MG63 (cell line): ENCODE data around the gene CCDC12. TPM values are rescaled to one million over a fixed set of nuclear protein-coding genes. Genes with fewer than 3 reads are reported as not detected.

ENCODE experiments used
- DNase-seq: peaks from one replicate; pipeline ENCODE4 v3.0.0-alpha.2; 2020
- H3K27me3 ChIP-seq: fragments of 250-450 bp; sonication (Bioruptor Pico); 2 replicates; pipeline ENCODE4 v1.5.1; 2020; ENCODE audit warnings: mild to moderate bottlenecking, moderate library complexity
- H3K36me3 ChIP-seq: fragments of 250-450 bp; sonication (Bioruptor Pico); 2 replicates; pipeline ENCODE4 v1.5.1; 2020; ENCODE audit warnings: mild to moderate bottlenecking, moderate library complexity
- H3K4me3 ChIP-seq: fragments of 250-450 bp; sonication (Bioruptor Pico); 2 replicates; pipeline ENCODE4 v1.5.1; 2020; ENCODE audit warnings: mild to moderate bottlenecking, moderate library complexity
- H3K9me3 ChIP-seq: fragments of 250-450 bp; sonication (Bioruptor Pico); 2 replicates; pipeline ENCODE4 v1.5.1; 2020; ENCODE audit warnings: mild to moderate bottlenecking, moderate library complexity
- total RNA-seq: library from RNA; depleted of rRNA; stranded (reverse); fragments of >200 nt; shearing (Covaris generic); gene quantifications from 2 replicates; pipeline ENCODE4 v1.2.3, GENCODE V29; 2014; ENCODE audit warnings: low replicate concordance

Gene CCDC12
- total RNA-seq, 1 experiment from 2014 or later = 12.0 TPM

- no peak for DNase-seq
- no peaks in the 10 kb centered on the region for H3K9me3 ChIP-seq
- H3K27me3 ChIP-seq = no peaks in the 10 kb centered on the region
- H3K4me3 ChIP-seq = no peak overlapping the region
- peaks cover 22% of the 10 kb centered on the region for H3K36me3 ChIP-seq
Measured at GRCh38 chr3:46930166-46930944, 46.2 kb downstream of the CCDC12 start.

GRCh38 chr3:46929324-46929723 is 47.2 kb downstream of the CCDC12 start:
- Histone ChIP-seq H3K27me3 (no peaks in the 10 kb centered on the region), H3K4me3 (no peak overlapping the region), H3K36me3 (peaks cover 24% of the 10 kb centered on the region), H3K9me3 (no peaks in the 10 kb centered on the region)
- no peak for DNase-seq

- no peaks in the 10 kb centered on the region for H3K9me3 ChIP-seq
- H3K36me3 ChIP-seq = peaks cover 32% of the 10 kb centered on the region
- no peaks in the 10 kb centered on the region for H3K27me3 ChIP-seq
- no peak overlapping the region for H3K4me3 ChIP-seq
- no peak for DNase-seq
Measured at GRCh38 chr3:46928282-46928681, 48.3 kb downstream of the CCDC12 start.

GRCh38 chr3:46927718-46928073 is 48.8 kb downstream of the CCDC12 start:
- peaks cover 36% of the 10 kb centered on the region for H3K36me3 ChIP-seq
- no peak overlapping the region for H3K4me3 ChIP-seq
- DNase-seq = no peak
- no peaks in the 10 kb centered on the region for H3K27me3 ChIP-seq
- H3K9me3 ChIP-seq = no peaks in the 10 kb centered on the region

GRCh38 chr3:46926871-46927717 is 49.5 kb downstream of the CCDC12 start:
- Histone ChIP-seq H3K36me3 (peaks cover 37% of the 10 kb centered on the region), H3K27me3 (no peaks in the 10 kb centered on the region)
- DNase-seq = no peak

GRCh38 chr3:46926447-46926846 is 50.1 kb downstream of the CCDC12 start:
- Histone ChIP-seq H3K4me3 (no peak overlapping the region), H3K9me3 (no peaks in the 10 kb centered on the region), H3K36me3 (peaks cover 37% of the 10 kb centered on the region), H3K27me3 (no peaks in the 10 kb centered on the region)
- no peak for DNase-seq

More at GRCh38 chr3:46926871-46927717, 49.5 kb downstream of the CCDC12 start:
- Histone ChIP-seq H3K4me3 (no peak overlapping the region), H3K9me3 (no peaks in the 10 kb centered on the region)

GRCh38 chr3:46926039-46926438 is 50.5 kb downstream of the CCDC12 start:
- H3K27me3 ChIP-seq = no peaks in the 10 kb centered on the region
- H3K4me3 ChIP-seq = no peak overlapping the region
- no peaks in the 10 kb centered on the region for H3K9me3 ChIP-seq
- H3K36me3 ChIP-seq = peaks cover 39% of the 10 kb centered on the region
- no peak for DNase-seq

GRCh38 chr3:46925585-46925934 is 51.0 kb downstream of the CCDC12 start:
- H3K27me3 ChIP-seq = no peaks in the 10 kb centered on the region
- no peak for DNase-seq
- peaks cover 42% of the 10 kb centered on the region for H3K36me3 ChIP-seq
- no peak overlapping the region for H3K4me3 ChIP-seq
- H3K9me3 ChIP-seq = no peaks in the 10 kb centered on the region

GRCh38 chr3:46924921-46925584 is 51.5 kb downstream of the CCDC12 start:
- no peak overlapping the region for H3K4me3 ChIP-seq
- no peaks in the 10 kb centered on the region for H3K9me3 ChIP-seq
- peaks cover 47% of the 10 kb centered on the region for H3K36me3 ChIP-seq
- no peaks in the 10 kb centered on the region for H3K27me3 ChIP-seq
- no peak for DNase-seq

- no peak overlapping the region for H3K4me3 ChIP-seq
- peaks cover 51% of the 10 kb centered on the region for H3K36me3 ChIP-seq
- H3K9me3 ChIP-seq = no peaks in the 10 kb centered on the region
- no peak for DNase-seq
- H3K27me3 ChIP-seq = no peaks in the 10 kb centered on the region
Measured at GRCh38 chr3:46923559-46924350, 52.8 kb downstream of the CCDC12 start.

GRCh38 chr3:46922871-46923558 is 53.5 kb downstream of the CCDC12 start:
- Histone ChIP-seq H3K27me3 (no peaks in the 10 kb centered on the region), H3K9me3 (no peaks in the 10 kb centered on the region), H3K36me3 (peaks cover 50% of the 10 kb centered on the region), H3K4me3 (no peak overlapping the region)
- no peak for DNase-seq

GRCh38 chr3:46922426-46922825 is 54.1 kb downstream of the CCDC12 start:
- H3K9me3 ChIP-seq = peaks cover 1% of the 10 kb centered on the region; the same call in 1 of the 2 replicates
- no peak for DNase-seq
- no peaks in the 10 kb centered on the region for H3K27me3 ChIP-seq
- peaks cover 52% of the 10 kb centered on the region for H3K36me3 ChIP-seq
- H3K4me3 ChIP-seq = no peak overlapping the region

GRCh38 chr3:46921871-46922271 is 54.7 kb downstream of the CCDC12 start:
- H3K9me3 ChIP-seq = peaks cover 2% of the 10 kb centered on the region; the same call in 1 of the 2 replicates
- H3K27me3 ChIP-seq = no peaks in the 10 kb centered on the region
- DNase-seq = no peak
- no peak overlapping the region for H3K4me3 ChIP-seq
- H3K36me3 ChIP-seq = peaks cover 58% of the 10 kb centered on the region

GRCh38 chr3:46921041-46921440 is 55.5 kb downstream of the CCDC12 start:
- no peak for DNase-seq
- Histone ChIP-seq H3K4me3 (no peak overlapping the region), H3K36me3 (peaks cover 55% of the 10 kb centered on the region), H3K9me3 (peaks cover 2% of the 10 kb centered on the region; the same call in 1 of the 2 replicates), H3K27me3 (no peaks in the 10 kb centered on the region)

- H3K9me3 ChIP-seq = peaks cover 2% of the 10 kb centered on the region; the same call in 1 of the 2 replicates
- no peaks in the 10 kb centered on the region for H3K27me3 ChIP-seq
- no peak overlapping the region for H3K4me3 ChIP-seq
- no peak for DNase-seq
- H3K36me3 ChIP-seq = peaks cover 46% of the 10 kb centered on the region
Measured at GRCh38 chr3:46918634-46919033, 57.9 kb downstream of the CCDC12 start.

- Histone ChIP-seq H3K36me3 (peaks cover 42% of the 10 kb centered on the region), H3K27me3 (no peaks in the 10 kb centered on the region), H3K9me3 (peaks cover 2% of the 10 kb centered on the region; the same call in 1 of the 2 replicates), H3K4me3 (no peak overlapping the region)
- DNase-seq = no peak
Measured at GRCh38 chr3:46918202-46918601, 58.3 kb downstream of the CCDC12 start.
